ENCODE data around the gene LIPK.
"Not testable (repeated sequence)": the region's sequence is repeated elsewhere in the genome, so short reads cannot be mapped to it uniquely, and the experiment has no call there.

The LIPK gene

DNA sequence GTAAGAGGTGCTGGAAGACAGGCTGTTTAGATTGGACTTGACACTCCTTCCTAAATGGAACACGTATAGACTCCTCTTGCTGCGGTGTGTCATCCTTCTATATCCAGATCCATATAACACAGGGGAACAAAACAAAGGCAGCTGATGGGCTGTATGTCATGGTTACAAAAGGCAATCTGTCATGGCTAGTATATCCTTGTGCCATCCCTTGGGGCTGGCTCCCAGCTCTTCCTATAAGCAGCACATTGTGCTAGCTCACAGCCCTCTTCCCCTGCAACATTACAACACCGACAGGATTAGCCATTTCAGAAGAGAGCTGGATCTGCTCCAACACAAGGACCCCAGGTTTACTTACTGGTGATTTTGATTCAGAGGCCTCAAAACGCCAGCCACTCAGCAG, 15.3 kb downstream of the LIPK start:
- no peak for DNase-seq

DNA sequence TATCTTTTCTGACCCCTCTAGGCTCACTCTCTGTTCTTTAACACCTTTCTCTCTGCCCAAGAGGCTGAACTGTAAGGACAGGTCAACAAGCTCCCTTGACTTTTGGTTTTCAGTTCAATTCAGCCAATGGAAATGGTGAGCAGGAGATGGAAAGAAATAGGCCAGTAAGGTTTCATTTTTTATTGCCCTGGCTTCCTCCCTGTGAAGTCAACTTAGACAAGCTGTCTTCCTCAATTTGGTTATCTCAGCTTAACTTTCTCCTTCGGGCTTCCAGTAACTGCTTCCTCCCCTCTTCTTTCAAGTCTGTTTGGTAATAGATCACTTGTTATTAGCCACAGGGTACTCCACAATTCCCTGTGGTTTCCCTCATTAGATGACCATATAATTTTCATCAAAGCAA, 19.7 kb downstream of the LIPK start:
- no peak for DNase-seq

DNA sequence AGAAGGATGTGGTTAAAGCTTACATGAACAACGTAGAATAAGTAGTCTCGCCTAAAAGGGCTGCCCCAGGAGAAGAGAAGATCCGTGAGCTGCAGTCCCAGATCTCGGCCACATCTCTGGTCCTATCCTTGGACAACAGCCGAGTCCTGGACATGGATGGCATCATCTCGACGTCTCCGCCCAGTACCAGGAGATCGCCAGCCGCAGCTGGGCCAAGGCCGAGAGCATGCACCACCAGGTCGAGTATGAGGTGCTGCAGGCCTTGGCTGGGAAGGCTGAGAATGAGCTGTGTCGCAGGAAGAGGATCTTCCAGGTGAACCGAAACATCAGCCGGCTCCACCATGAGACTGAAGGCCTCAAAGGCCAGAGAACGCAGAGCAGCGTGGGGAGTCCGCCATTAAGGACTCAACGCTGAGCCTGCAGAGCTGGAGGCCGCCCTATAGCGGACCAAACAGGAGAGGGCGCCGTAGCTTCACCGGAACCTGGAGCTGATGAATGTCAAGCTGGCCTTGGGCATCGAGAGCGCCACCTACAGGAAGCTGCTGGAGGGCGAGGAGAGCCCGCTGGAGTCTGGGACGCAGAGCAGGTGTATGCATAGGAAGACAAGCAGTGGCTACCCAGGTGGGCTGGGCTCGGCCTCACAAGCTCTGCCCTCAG, 22.2 kb downstream of the LIPK start:
- DNase-seq = peak; percentile 17

DNA sequence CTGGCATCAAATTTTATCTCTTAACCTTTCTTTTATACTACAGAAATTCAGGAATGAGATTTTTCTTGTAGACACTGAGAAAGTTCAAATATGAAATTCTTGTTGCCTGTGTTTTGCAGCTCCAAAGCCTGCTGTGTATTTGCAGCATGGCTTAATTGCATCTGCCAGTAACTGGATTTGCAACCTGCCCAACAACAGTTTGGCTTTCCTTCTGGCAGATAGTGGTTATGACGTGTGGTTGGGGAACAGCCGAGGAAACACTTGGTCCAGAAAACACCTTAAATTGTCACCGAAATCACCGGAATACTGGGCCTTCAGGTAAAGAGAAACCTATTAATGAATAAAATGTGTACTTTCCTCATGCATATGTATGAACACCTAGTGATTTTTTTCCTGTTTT, 24.8 kb downstream of the LIPK start:
- no peak for DNase-seq

DNA sequence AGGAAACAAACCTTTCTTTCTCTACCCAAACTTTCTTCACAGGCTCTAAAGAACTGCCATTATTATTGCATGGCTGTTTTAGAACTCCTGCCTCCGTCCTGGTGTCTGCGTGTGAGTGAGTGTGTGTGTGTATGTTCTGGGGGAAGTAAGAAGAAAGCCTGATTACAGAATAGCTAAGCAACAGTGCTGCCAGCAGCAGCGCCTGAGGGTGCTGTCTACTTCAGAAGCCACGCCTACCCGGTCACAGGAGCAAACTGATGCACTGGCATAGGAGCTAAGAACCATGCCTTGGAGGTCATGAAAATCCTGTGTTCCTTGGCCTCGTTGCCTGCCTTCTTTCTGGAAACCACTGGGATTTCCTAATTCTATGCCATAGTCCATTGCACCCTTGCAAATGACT, 25.2 kb downstream of the LIPK start:
- no peak for DNase-seq

DNA sequence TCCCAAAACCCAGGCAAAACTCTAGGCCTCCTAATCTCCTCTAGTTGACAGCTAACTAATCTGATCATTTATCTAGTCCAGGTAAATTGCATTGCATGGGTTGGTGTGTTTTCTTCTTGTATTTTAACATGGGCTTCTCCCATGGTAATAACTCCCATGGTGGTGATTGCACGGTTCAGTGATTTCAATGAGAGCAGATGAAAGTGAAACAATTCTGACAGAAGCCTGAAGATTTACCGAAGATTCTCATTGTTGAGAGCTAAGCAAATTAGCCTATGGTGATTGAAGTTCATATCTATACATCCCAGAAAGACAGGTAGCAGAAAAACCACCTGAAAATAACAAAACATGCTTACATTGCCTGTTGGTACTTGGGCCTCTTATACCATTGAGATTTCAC, 27.2 kb downstream of the LIPK start:
- no peak for DNase-seq

DNA sequence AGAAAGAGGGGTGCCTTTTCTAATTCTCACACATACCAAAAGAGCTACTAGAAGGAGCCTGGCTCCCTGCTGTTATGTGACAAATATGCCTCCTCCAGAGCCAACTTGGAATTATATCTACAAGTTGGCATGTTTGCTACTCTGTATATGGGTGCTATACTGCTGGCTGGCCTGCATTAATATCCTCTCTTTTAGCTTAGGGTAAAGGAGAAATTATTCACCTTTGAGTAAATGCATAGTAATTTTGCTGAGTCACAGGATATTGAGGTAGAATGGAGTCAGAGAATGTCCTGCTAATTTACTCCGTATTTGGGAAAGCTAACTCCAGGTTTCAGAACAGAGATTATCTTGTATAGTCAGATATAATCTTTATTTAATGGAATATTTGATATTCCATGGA, 29.6 kb downstream of the LIPK start:
- DNase-seq = no peak

DNA sequence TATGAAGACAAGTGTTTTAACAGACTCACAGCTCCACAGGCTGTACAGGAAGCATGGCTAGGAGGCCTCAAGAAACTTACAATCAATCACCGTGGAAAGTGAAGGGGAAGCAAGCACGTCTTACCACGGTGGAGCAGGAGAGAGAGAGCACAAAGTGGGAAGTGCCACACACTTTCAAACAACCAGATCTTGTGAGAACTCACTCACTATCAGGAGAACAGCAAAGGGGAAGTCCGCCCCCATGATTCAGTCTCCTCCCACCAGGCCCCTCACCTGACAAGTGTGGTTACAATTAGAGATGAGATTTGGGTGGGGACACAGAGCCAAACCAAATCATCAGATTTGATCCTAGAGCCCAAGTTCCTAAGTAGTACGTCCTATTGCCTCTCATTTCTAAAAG, 35.9 kb downstream of the LIPK start:
- DNase-seq = not testable (repeated sequence)

DNA sequence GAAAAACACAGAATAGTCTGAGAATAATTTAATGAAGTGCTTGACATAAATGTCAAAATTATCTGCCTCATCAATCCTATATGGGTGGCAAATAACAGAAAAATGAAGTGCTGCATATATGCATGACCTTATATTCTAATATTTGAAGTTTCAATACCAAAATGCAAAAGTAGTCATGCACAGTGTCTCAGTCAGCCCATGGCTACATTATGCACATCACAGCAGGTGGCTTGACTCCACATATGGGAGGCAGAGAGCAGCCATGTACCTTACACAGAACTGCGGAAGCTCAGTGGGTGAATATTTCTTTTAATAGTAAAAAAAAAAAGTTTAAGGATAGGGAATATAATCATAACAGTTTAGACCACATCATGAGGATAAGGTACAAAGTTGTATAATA, 36.4 kb downstream of the LIPK start:
- DNase-seq = no peak

DNA sequence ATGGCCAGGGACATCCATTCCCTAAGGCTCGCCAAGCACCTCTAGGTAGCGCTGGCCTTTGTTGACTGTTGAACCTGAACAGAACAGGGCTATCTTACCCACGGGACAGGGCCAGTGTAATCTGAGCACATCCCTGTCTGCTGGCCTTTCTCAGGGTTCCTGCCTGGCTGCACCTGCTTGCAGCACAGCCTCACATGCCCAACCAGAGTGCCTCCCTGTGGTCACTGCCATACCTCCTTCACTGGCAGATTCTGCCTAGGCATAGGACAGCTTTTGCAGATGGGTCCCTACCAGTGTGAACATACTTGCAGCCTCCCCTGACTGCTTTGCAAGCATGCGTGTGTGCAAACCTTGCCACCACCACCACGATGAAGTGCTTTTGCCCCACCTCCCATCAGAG, 38.0 kb downstream of the LIPK start:
- no peak for DNase-seq

DNA sequence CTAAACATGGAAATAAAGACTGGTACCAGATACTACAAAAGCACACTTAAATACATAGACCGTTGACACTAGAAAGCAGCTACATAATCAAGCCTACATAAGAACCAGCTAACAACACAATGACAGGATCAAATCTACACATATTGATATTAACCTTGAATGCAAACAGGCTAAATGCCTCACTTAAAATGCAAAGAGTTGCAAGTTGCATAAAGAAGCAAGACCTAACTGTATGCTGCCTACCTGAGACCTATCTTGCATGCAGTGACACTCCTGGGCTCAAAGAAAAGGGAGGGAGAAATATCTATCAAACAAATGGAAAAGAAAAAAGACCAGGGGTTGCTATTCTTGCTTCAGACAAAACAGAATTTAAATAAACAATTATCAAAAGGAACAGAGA, 39.6 kb downstream of the LIPK start:
- no peak for DNase-seq

DNA sequence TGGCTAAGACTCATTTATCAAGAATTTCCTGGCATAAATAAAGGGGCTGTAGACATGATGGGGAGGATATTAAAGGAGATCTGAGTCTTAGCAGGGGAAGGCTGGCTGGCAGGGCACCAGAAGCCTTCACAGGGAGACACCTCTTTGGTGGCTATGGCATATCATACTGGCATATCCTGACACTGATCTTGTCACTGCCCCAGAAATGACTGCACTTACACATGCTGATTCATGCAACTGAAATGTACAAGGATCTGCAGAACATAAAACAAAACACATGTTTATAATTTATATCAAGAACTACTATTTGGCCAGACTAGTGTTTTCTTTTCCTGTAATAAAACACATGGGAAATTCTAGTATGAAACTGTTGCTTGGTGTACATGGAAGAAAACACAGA, 48.2 kb downstream of the LIPK start:
- DNase-seq = no peak

DNA sequence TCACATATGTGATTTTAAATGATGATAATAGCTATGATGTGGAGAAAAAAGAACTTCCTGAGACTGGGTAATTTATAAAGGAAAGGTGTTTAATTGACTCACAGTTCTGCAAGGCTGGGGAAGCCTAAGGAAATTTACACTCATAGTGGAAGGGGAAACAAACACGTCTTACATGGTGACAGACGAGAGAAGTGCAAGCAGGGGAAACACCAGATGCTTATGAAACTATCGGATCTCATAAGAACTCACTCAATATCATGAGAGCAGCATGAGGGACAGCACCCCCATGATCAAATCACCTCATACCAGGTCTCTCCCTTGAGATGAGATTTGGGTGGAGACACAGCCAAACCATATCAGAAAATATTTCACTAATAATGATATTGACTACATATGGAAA, 49.7 kb downstream of the LIPK start:
- DNase-seq = peak; percentile 13

DNA sequence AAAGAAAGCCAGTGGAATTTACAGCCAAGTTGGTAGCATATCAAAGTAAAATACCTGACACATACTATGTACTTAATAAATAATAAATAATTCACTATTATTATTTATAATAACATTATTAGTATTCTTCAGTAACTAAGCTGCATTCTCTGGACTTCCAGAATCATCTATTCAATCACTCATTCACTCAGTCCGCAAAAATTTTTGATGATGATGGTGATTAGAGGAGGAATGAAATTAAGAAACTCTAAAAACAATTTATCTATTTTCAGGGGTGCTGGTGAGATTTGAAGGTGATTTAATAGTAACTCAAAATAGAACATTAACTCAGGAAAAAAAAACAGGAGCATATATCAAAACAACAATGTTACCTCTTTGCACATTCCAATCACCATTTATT, 50.6 kb downstream of the LIPK start:
- DNase-seq = no peak

DNA sequence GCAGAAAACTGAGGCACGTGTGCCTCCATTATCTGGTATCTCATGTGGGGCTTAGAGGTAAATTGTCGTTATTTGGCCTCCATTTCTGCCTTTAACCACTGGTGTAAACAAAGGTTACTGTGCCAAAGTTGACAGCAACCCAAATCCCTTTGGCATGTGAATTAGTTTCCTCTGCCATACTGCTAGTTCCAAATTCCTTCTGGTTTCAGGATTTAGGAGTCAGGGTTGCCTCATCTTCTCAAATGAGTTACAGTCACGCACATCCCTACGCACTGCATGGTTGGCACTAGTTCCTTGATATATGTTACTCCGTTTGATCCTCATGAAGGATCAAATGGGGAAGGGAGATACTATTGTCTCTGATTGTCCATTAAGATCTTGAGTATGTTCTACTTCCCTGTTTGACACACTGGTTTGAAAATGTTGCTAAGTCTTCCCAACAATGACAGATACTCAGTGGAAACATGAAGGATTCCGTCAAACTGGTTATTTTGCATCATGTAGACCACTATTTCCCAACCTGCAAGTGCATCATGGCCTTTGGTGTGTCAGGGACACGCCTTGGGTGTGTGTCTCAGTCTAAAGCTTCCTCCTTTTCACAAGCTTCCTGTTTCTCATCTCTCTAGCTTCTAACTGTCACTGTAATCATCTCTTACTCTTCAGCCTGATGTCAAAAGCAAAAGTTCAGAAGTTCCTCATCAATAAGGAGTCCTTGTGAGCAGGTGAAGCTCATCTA, 53.5 kb downstream of the LIPK start, which contains the start of gene LIPN:
Gene LIPN (plus strand): TSS at position 655 of the 736 bp plus-strand sequence. CDS start 1,386 bp downstream, outside the sequence.
- DNase-seq = no peak

DNA sequence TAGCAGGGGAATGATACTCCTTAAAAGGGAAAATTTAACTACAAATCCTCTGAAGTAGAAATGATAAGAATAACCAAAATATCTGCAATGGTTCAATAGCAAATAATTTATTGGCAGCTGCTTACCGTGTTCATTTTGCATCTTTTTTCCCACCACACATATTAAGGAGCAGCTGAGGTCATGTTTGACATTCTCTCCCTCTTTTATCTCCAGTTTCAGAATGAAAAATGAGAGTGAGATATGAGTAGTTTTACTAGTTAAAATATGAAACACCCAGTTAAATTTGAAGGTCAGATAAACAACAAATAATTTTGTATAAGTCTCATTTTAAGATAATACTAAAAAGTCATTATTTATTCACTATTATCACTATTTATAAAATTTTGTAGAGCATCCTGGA, 56.9 kb downstream of the LIPK start:
- no peak for DNase-seq

DNA sequence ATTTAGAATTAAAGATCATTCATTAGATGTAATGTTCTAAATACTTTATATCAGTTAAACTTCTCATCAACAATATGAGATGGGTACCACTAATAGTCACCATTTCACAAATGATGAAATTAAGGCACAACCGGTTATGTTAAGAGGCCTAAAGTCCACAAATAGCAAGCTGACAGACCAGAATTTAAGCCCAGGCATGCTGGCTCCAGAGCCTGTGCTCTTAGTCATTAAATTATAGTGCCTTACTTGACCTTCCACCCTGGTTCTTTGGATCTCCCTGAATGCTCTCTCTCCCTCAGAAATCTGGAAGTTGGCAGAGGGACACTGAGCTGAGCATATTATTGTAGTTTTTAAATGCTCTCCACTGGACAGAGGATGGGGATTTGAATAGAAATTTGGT, 57.4 kb downstream of the LIPK start:
- DNase-seq = no peak

DNA sequence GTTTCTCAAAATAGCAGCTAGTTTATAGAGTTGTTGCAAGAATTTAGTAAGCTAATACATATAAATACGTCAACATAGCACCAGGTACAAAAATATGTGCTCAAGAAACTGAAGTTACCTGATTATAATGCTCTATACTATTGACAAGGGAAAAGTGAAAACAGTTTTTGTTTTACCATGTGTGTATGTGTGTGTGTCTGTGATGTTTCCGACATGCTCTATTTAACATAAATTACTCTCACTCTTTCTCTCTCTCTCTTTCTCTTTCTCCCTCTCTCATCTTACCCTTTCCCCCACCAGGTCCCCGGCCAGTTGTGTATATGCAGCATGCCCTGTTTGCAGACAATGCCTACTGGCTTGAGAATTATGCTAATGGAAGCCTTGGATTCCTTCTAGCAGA, 58.1 kb downstream of the LIPK start:
- no peak for DNase-seq

DNA sequence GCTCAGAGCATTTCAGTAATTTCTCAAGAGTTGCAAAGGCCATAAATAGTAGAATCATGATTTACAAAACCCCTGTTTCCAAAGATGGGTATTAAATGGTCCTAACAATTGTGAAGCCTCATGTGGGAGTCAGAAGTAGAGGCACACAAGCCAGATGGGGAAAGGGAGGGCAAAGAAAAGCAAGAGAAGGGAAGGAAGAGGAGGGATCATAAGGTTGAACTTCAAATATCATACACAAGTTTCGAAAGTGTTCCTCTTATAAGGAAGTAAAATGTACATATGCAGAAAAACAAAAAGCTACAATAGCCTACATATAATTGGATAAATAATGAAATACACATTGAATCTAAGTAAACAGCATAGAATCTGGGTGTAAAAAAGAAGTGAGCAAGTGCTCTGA, 59.8 kb downstream of the LIPK start:
- no peak for DNase-seq

DNA sequence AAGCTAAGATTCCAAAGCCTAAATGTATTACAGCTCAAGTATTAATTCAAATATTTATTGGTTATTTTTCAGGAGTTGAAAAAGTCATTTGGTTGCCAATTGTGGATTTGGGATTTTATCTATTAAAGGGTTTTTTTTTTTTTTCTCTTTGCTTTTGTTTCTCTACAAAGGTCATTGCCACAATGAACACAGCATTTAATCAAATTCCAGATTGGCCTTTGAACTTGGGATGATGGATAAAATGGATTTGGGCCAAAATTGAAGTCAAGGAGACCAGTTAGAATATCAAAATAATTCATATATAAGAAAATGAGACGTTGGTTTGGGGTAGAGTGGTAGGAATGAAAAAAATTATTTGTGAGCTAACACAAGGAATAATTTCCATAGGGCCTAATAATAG, 63.3 kb downstream of the LIPK start:
- no peak for DNase-seq

DNA sequence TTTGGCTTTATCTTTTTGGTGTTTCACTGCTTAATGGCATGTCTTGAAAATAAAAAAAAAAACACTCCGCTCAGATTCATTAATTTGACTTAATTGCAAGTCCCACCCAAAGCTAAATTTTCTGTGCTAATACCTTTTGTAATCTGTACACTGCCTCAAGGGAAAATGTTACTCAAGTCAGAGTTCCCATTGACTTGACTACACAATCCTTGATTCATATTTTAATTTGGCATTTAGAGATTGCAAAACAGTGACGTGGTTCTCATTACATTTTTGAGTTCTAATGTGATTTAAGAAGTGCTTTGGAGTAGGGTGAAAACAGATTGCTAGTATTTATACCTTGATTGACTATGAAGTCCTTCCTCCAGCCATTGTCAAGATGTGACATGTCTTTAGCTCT, 75.2 kb downstream of the LIPK start:
- DNase-seq = no peak

DNA sequence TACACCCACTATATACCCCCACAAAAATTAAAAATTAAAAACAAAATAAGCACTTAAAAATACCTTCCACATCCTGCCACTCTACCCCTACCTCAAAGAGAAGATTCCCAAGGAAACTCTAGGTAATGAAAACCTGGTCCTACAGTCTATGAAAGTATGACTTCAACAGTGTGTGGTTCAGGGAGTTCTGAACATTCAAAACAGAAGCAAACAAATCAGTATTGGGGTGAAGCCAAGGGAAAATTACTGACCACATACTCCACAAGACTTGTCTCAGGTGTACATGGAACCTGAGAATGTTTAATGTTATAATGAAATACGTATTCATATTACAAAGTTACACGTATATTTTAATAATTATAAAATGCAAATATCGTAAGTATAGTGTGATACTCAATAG, 76.2 kb downstream of the LIPK start:
- no peak for DNase-seq

DNA sequence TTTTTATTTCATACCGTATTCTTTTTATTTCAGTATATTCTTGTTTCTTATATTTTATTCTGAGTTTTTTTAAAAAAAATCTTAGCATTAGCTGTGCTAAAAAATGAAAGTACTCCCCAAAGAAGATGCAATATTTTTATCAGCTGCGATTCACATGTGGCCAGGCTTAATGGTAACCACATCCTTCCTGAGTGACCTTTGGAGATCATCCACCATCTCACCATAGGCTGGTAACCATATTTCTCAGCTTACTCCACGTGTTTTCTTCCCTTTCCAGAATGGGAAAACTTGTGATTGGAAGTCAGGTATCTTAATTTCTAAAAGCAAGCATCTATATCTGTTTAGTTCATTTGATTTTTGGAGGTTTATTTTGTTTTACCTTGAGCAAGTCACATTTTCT, 77.7 kb downstream of the LIPK start:
- DNase-seq = no peak

DNA sequence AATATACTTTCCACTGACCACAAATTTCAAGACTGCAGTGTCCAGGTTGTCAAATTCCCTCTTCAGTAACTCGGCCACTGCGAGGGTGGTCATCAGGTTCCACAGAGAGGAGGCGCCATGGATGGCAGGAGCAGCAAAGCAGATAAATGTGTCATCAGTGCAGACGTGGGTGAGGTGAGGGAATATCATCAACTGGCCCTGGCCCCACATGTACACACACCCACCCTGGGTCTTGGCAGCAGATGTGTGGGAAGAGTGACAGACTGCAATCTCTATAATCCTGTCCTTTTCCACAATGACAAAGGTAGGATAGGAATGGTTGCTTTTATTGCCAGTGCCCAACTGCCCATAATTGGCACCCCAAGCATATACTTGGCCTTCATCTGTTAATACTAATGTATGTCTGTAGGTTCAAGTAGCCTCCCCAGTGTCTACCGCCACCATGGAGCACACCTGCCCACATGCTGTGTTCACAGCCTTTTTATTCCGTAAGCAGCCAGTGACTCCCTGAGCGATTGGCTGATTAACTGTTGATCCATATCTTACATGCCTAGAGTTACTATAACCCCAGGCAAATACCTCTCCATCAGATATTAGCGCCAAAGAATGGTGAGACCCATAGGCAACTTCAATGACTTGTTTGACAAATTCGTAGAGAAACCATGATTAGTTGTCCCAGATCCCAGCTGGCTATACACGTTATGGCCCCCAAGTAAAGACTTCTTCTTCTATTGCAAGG, 80.2 kb downstream of the LIPK start:
- no peak for DNase-seq

Data from activated naive CD4-positive, alpha-beta T cell treated with Interleukin-2 at 50 U/mL for 16 hours (primary cell).